Breast epithelium (tissue), 4 donors: ENCODE measurements around the gene ZCCHC17. TPM values are rescaled to one million over a fixed set of nuclear protein-coding genes. Genes with fewer than 3 reads are reported as not detected.

ENCODE experiments used
- DNase-seq, 2 donors: peaks; one replicate each; pipeline ENCODE4 v3.0.0-alpha.2; 2019; ENCODE audit warnings: low spot score in 2 of 2
- H3K27ac ChIP-seq, 2 donors: fragments of 200-600 bp; sonication (generic) in 1 of 2; one replicate each; pipeline ENCODE4 v1.5.1; 2016 to 2019; ENCODE audit warnings: mild to moderate bottlenecking in 1 of 2
- H3K27me3 ChIP-seq, 2 donors: fragments of 200-600 bp; sonication (generic) in 1 of 2; one replicate each; pipeline versions ENCODE4 v1.5.1 to v1.6.0; 2017 to 2019; ENCODE audit warnings: control low read depth in 1 of 2, mild to moderate bottlenecking in 1 of 2
- H3K36me3 ChIP-seq: fragments of 200-600 bp; one replicate; pipeline ENCODE4 v1.5.1; 2019
- H3K4me1 ChIP-seq, 2 donors: fragments of 200-600 bp; sonication (generic); one replicate each; pipeline ENCODE4 v1.5.1; 2016 to 2019; ENCODE audit warnings: control low read depth in 1 of 2
- H3K4me3 ChIP-seq, 3 donors: fragments of 200-600 bp; sonication (generic); 1 replicate in 2 of 3; 2 replicates in 1 of 3; pipeline ENCODE4 v1.5.1; 2016 to 2019; ENCODE audit warnings: mild to moderate bottlenecking in 3 of 3, moderate library complexity in 2 of 3
- H3K9me3 ChIP-seq, 2 donors: fragments of 200-600 bp; sonication (generic) in 1 of 2; one replicate each; pipeline ENCODE4 v1.5.1; 2016 to 2019; ENCODE audit warnings: control low read depth in 1 of 2
- CTCF ChIP-seq, 3 donors: fragments of 450-650 bp; IDR thresholded peaks; one replicate each; pipeline ENCODE4 v1.5.1; 2016 to 2017; ENCODE audit warnings: antibody characterized with exemption in 3 of 3, mild to moderate bottlenecking in 3 of 3, moderate library complexity in 3 of 3
- POLR2A ChIP-seq: fragments of 450-650 bp; IDR thresholded peaks from one replicate; pipeline ENCODE4 v1.6.1; 2016; ENCODE audit warnings: antibody characterized with exemption, mild to moderate bottlenecking, moderate library complexity
- POLR2AphosphoS5 ChIP-seq, 3 donors: sonication (generic); formaldehyde crosslinking; IDR thresholded peaks; one replicate each; pipeline ENCODE4 v1.6.1; 2017; ENCODE audit warnings: antibody characterized with exemption in 3 of 3
- intact Hi-C: fragments of 100-400 bp; cut with DNase I; formaldehyde crosslinking; loops from one replicate; pipeline ENCODE4 v1.15.1; 2023; ENCODE audit warnings: low total_unique reads
- total RNA-seq, 3 donors: library from RNA; depleted of rRNA; stranded (reverse); fragments of >200 nt; gene quantifications; one replicate each; pipeline ENCODE4 v1.1.0, GENCODE V29; 2016

ZCCHC17 gene
- total RNA-seq, 3 donors from 2014 or later = 24.6 to 42.9 (median 29.6) TPM

GRCh38 chr1:31413405-31414001, 116.7 kb downstream of the ZCCHC17 start:
- Histone ChIP-seq H3K27ac (peak overlapping the region; percentile 91 to 95), H3K4me1 (peaks cover 0 to 13% of the 10 kb centered on the region in 2 donors), H3K4me3 (peak overlapping the region; percentile 71 to 80 (median 79)), H3K9me3 (no peaks in the 10 kb centered on the region), H3K27me3 (no peaks in the 10 kb centered on the region), H3K36me3 (no peaks in the 10 kb centered on the region)
- TF ChIP-seq POLR2A (no peak), POLR2AphosphoS5 (IDR thresholded peaks at IDR 0.05) (no peak), CTCF (IDR thresholded peaks at IDR 0.05) (no peak)
- DNase-seq = peak; percentile 75 to 84
- intact Hi-C loops = no loop called here

Other genes with a start within 250 kb of the ZCCHC17 start
- 100 to 1,000 TPM in 2 of 3 donors, 10 to 100 TPM in 1; 93.8 to 149 (median 116) TPM for gene PUM1, start 231.3 kb upstream of the ZCCHC17 start, total RNA-seq
- 1 to 10 TPM in 1 of 3 donors, under 1 TPM in 1, not detected in 1; 0.16 to 2.0 TPM for gene NKAIN1, start 57.1 kb upstream of the ZCCHC17 start, total RNA-seq
- 10 to 100 TPM; 40.2 to 73.4 (median 66.6) TPM for gene SNRNP40, start 244 bp upstream of the ZCCHC17 start, total RNA-seq
- 10 to 100 TPM in 2 of 3 donors, 1 to 10 TPM in 1; 7.9 to 15.5 (median 15.0) TPM for gene FABP3, start 76.0 kb downstream of the ZCCHC17 start, total RNA-seq
- 10 to 100 TPM; 10.4 to 50.6 (median 30.5) TPM for gene SERINC2, start 116.2 kb downstream of the ZCCHC17 start, total RNA-seq